Measurements from ENCODE around the gene CD247.

GRCh38 chr1:167440776-167441175, 77.6 kb downstream of the CD247 start:
- TF ChIP-seq ZNF558 (tag by site-specific recombination; IDR thresholded peaks at IDR 0.05) (no peak), CTCF (tag by site-specific recombination; IDR thresholded peaks at IDR 0.05) (no peak), TSHZ1 (tag by site-specific recombination; IDR thresholded peaks at IDR 0.05; ENCODE audit: borderline replicate concordance) (no peak), MZF1 (tag by site-specific recombination; IDR thresholded peaks at IDR 0.05; ENCODE audit: borderline replicate concordance) (no peak)
